Measurements from ENCODE around the gene NGRN.

NGRN gene

GRCh38 chr15:90309020-90309419 is 43.5 kb downstream of the NGRN start:
- H3F3A ChIP-seq (ENCODE audit: insufficient read depth), result no peaks in the 10 kb centered on the region
- H3K4me3 ChIP-seq (ENCODE audit: insufficient read depth, low read length, poor library complexity, severe bottlenecking), result no peak overlapping the region
- H4K20me1 ChIP-seq (ENCODE audit: low read depth, low read length), result no peaks in the 10 kb centered on the region
- no peak overlapping the region for H3K27ac ChIP-seq (ENCODE audit: low read depth, low read length)
- H3K79me2 ChIP-seq (ENCODE audit: insufficient read depth, low read length), result no peaks in the 10 kb centered on the region
- no peaks in the 10 kb centered on the region for H3K9me3 ChIP-seq (ENCODE audit: insufficient read depth, low read length)
- TF ChIP-seq EZH2phosphoT487 (conservative IDR thresholded peaks at IDR 0.05; ENCODE audit: low read length), result no peak
- no peak for TF ChIP-seq CTCF (IDR thresholded peaks at IDR 0.05; ENCODE audit: insufficient read depth, low read length, poor library complexity, severe bottlenecking)
- no peaks in the 10 kb centered on the region for H3K36me3 ChIP-seq (ENCODE audit: low read length)
- no peaks in the 10 kb centered on the region for H3K9me2 ChIP-seq (replicated peaks; ENCODE audit: insufficient read depth, low read length)
- no peak overlapping the region for H2AFZ ChIP-seq (ENCODE audit: low read depth, low read length, severe bottlenecking)
- no peaks in the 10 kb centered on the region for H3K27me3 ChIP-seq (ENCODE audit: low read length)
- H3K9ac ChIP-seq (ENCODE audit: low read length), result no peak overlapping the region
- H3K4me2 ChIP-seq (ENCODE audit: low read depth, low read length, poor library complexity, severe bottlenecking), result no peak overlapping the region

GRCh38 chr15:90315278-90315982 is 50.0 kb downstream of the NGRN start:
- Histone ChIP-seq H3K4me2 (ENCODE audit: low read depth, low read length, poor library complexity, severe bottlenecking) (no peak overlapping the region), H3K27ac (ENCODE audit: low read depth, low read length) (no peak overlapping the region)

GRCh38 chr15:90316139-90316538 is 50.7 kb downstream of the NGRN start:
- H3K9me3 ChIP-seq (ENCODE audit: insufficient read depth, low read length), result no peaks in the 10 kb centered on the region
- TF ChIP-seq EZH2phosphoT487 (conservative IDR thresholded peaks at IDR 0.05; ENCODE audit: low read length), result no peak
- no peak for TF ChIP-seq CTCF (IDR thresholded peaks at IDR 0.05; ENCODE audit: insufficient read depth, low read length, poor library complexity, severe bottlenecking)
- H4K20me1 ChIP-seq (ENCODE audit: low read depth, low read length), result no peaks in the 10 kb centered on the region
- no peaks in the 10 kb centered on the region for H3F3A ChIP-seq (ENCODE audit: insufficient read depth)
- H3K4me2 ChIP-seq (ENCODE audit: low read depth, low read length, poor library complexity, severe bottlenecking), result no peak overlapping the region
- H3K4me3 ChIP-seq (ENCODE audit: insufficient read depth, low read length, poor library complexity, severe bottlenecking), result no peak overlapping the region
- no peaks in the 10 kb centered on the region for H3K79me2 ChIP-seq (ENCODE audit: insufficient read depth, low read length)
- H3K9ac ChIP-seq (ENCODE audit: low read length), result no peak overlapping the region
- no peak overlapping the region for H2AFZ ChIP-seq (ENCODE audit: low read depth, low read length, severe bottlenecking)
- no peak overlapping the region for H3K27ac ChIP-seq (ENCODE audit: low read depth, low read length)
- H3K27me3 ChIP-seq (ENCODE audit: low read length), result no peaks in the 10 kb centered on the region
- H3K9me2 ChIP-seq (replicated peaks; ENCODE audit: insufficient read depth, low read length), result no peaks in the 10 kb centered on the region
- no peaks in the 10 kb centered on the region for H3K36me3 ChIP-seq (ENCODE audit: low read length)

More at GRCh38 chr15:90315278-90315982, 50.0 kb downstream of the NGRN start:
- Histone ChIP-seq H3K9me3 (ENCODE audit: insufficient read depth, low read length) (no peaks in the 10 kb centered on the region), H3K4me3 (ENCODE audit: insufficient read depth, low read length, poor library complexity, severe bottlenecking) (no peak overlapping the region), H3F3A (ENCODE audit: insufficient read depth) (no peaks in the 10 kb centered on the region), H3K27me3 (ENCODE audit: low read length) (no peaks in the 10 kb centered on the region), H3K36me3 (ENCODE audit: low read length) (no peaks in the 10 kb centered on the region), H3K9ac (ENCODE audit: low read length) (no peak overlapping the region), H3K9me2 (replicated peaks; ENCODE audit: insufficient read depth, low read length) (no peaks in the 10 kb centered on the region), H4K20me1 (ENCODE audit: low read depth, low read length) (no peaks in the 10 kb centered on the region), H2AFZ (ENCODE audit: low read depth, low read length, severe bottlenecking) (no peak overlapping the region), H3K79me2 (ENCODE audit: insufficient read depth, low read length) (no peaks in the 10 kb centered on the region)
- TF ChIP-seq EZH2phosphoT487 (conservative IDR thresholded peaks at IDR 0.05; ENCODE audit: low read length) (no peak), CTCF (IDR thresholded peaks at IDR 0.05; ENCODE audit: insufficient read depth, low read length, poor library complexity, severe bottlenecking) (no peak)

Measured in SU-DHL-6 (cell line).